Measurements from ENCODE around the gene KRTAP13-2.

KRTAP13-2 gene

DNA sequence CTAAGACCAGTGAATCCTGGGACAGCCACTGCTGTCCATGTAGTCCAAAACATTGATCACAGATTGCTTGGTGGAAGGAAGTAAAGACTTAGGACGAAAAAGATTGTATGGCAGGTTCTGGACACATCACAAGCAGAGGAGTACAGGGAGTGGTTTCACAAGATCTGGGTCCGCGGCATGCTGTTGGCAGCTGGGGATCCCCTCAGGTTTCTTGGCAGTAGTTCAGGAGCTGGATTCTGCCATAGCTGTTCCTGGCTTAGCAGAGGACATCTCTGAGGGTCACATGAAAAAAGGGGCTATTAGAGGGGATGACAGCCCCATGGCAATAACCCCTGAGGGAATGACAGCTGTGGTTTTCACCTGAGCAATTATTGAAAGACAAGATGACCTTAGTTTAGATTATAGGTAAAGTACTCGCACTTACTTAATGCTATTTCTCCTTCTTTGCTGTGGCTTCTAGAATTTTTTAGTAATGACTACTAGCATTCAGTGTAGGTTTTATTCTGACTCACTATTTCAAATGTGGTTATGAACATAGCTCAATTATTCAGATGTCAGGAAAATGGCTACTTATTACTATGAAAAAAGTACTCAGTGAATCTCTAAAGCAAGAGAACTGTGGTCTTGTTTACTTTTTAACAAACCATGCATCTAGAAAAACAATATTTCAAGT is 42.7 kb downstream of the KRTAP13-2 start:
- H4K20me1 ChIP-seq = no peaks in the 10 kb centered on the region
- H3K36me3 ChIP-seq = no peaks in the 10 kb centered on the region
- H3K27ac ChIP-seq = no peak overlapping the region
- H3K4me2 ChIP-seq = no peak overlapping the region
- H3K4me3 ChIP-seq = no peak overlapping the region
- no peaks in the 10 kb centered on the region for H3K27me3 ChIP-seq
- no peak overlapping the region for H3K9ac ChIP-seq
- no peaks in the 10 kb centered on the region for H3K4me1 ChIP-seq
- no peak for TF ChIP-seq Cebpa-rat (IDR thresholded peaks at IDR 0.05)
- H3K9me3 ChIP-seq (replicated peaks in 1 of 11) = peaks cover 0 to 11% (median 3%) of the 10 kb centered on the region in 11 experiments; a peak in 4 of 22 replicates

DNA sequence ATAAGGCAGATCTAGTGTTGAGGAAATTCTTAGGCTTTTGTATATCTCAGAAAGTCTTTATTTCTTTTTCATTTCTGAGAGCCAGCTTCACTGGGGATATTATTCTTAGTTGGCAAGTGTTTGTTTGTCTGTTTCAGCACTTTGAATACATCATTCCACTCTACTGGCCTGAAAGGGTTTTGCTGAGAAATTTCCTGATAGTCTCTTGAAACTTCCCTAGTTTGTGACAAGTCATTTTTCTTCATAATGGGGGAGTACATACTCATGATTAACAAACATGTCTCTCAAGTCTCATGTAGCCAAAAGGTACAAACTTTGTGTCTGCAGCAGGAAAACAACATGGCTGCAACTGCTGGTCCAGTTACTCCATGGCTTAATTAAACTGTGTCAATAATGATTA is 45.7 kb downstream of the KRTAP13-2 start:
- peaks cover 0 to 11% (median 3%) of the 10 kb centered on the region in 11 experiments; a peak in 4 of 22 replicates for H3K9me3 ChIP-seq (replicated peaks in 1 of 11)
- no peaks in the 10 kb centered on the region for H3K4me1 ChIP-seq
- H3K27me3 ChIP-seq = no peaks in the 10 kb centered on the region
- TF ChIP-seq Cebpa-rat (IDR thresholded peaks at IDR 0.05) = no peak
- H3K36me3 ChIP-seq = no peaks in the 10 kb centered on the region
- H3K27ac ChIP-seq = no peak overlapping the region
- H3K9ac ChIP-seq = no peak overlapping the region
- no peaks in the 10 kb centered on the region for H4K20me1 ChIP-seq
- H3K4me2 ChIP-seq = no peak overlapping the region
- H3K4me3 ChIP-seq = no peak overlapping the region
